LNCaP clone FGC (cell line): ENCODE results near the gene NOTUM.

Source experiments
- DNase-seq: peaks from one replicate; pipeline ENCODE4 v3.0.0-alpha.2; 2011; ENCODE audit warnings: low read depth
- H3K4me3 ChIP-seq: 2 replicates; pipeline ENCODE4 v1.5.1; 2011; ENCODE audit warnings: mild to moderate bottlenecking, low read depth, low read length, control low read depth
- CTCF ChIP-seq: IDR thresholded peaks from 2 replicates; pipeline ENCODE4 v1.5.1; 2012; ENCODE audit warnings: mild to moderate bottlenecking; ENCODE audit not compliant: control insufficient read depth, insufficient read depth; ENCODE audit errors: extremely low read depth

The NOTUM gene

GRCh38 chr17:82006468-82007227 lies 45.7 kb upstream of the NOTUM start:
- TF ChIP-seq CTCF, result no peak
- H3K4me3 ChIP-seq, result no peak overlapping the region
- no peak for DNase-seq

GRCh38 chr17:82005701-82006348 lies 44.8 kb upstream of the NOTUM start:
- no peak for TF ChIP-seq CTCF
- H3K4me3 ChIP-seq, result no peak overlapping the region
- DNase-seq, result no peak

DNA sequence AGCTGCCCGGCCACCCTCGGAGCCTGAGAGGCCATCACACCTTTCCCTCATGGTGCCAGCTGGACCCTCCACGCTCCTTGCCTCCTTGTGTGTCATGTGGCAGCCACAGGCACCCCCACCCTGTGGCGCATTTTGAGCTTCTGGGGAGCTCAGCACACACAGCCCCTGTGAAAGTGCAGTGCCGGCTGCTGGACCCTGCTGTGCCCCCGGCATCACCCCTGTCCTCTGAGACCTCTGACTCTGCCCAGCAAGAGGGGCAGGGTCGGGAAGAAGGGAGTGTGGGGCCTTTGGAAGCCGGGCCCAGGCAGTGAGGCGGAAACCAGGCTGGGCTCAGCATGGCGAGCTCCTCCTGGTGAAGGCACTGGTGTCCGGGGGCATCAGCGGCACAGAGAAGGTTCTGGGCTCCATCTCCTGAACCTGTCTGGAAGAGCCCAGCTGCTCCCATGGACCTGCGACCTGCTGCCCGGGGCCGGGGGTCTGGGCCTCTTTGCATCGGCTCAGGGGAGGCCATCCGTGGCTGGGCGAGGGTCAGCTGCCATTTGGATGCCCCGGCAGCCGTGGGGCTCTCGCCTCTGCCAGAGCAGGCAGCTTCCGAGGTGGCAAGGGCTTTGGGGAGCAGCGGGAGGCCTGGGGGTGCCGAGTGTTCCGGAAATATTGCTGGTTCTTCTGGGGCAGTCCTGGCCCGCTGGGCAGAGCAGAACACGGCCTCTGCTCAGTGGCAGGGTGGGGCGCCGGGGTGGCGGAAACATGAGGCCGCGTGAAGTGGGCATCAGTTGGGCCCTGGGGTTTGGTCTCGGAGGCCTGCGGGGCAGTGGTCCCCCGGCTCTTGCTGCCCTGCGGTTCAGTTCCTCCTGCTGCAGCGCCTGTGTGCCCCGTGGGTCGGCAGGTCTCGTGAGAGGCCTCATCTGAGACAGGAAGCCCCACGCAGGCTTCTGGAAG lies 43.8 kb upstream of the NOTUM start:
- TF ChIP-seq CTCF, result no peak
- no peak overlapping the region for H3K4me3 ChIP-seq
- no peak for DNase-seq

- DNase-seq, result no peak
- no peak for TF ChIP-seq CTCF
- H3K4me3 ChIP-seq, result no peak overlapping the region
Measured at GRCh38 chr17:82003411-82004381, 42.7 kb upstream of the NOTUM start.

DNA sequence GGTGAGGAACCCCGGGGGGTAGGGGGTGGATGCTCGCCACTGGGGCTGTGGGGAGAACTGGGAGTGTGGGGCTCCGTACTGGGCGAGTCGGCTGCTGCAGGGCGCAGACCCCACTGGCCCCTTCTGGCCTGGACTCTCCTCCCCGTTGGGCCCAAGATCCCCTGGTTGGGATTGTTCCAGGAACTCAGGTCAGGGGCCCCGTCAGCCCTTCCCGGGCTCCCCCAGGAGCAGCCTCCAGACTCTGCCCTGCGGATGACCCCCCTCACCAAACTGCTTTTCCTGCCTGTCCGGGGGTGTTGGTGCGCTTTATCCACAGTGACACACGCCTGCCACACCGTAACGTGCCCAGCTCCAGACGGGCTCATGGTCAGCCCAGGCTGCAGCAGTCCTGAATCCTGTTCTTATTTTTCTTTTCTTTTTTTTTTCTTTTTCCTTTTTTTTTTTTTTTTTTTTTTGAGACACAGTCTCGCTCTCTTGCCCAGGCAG lies 40.6 kb upstream of the NOTUM start:
- H3K4me3 ChIP-seq, result no peak overlapping the region
- no peak for TF ChIP-seq CTCF
- no peak for DNase-seq
